GF-D8 (cell line): ENCODE results near the gene ZFP3.
"Not testable (repeated sequence)": the region's sequence is repeated elsewhere in the genome, so short reads cannot be mapped to it uniquely, and the experiment has no call there.

Experiments used
- DNase-seq: peaks from one replicate; lab custom pipeline; 2025; lab: John Stamatoyannopoulos, UW

ZFP3 gene

GRCh38 chr17:5138616-5139457 lies 60.6 kb downstream of the ZFP3 start:
- no peak for DNase-seq

- no peak for DNase-seq
Measured at GRCh38 chr17:5139458-5139732, 61.1 kb downstream of the ZFP3 start.

GRCh38 chr17:5142877-5143276 lies 64.6 kb downstream of the ZFP3 start:
- DNase-seq: not testable (repeated sequence)
